Measurements from ENCODE around the gene ECE2.
A peak's percentile ranks its signal among the peaks of the same experiment; 100 is the strongest.

Gene ECE2

GRCh38 chr3:184275961-184276910 lies at the start of gene ECE2:
Gene ECE2 (plus strand): TSS chr3:184276022. CDS start chr3:184276154, 132 bp downstream.
- no peak for DNase-seq

GRCh38 chr3:184227481-184227935 lies 48.3 kb upstream of the ECE2 start:
- no peak for DNase-seq

- no peak for DNase-seq
These were observed 47.3 kb upstream of the ECE2 start for GRCh38 chr3:184228376-184229137.

- DNase-seq = peak; percentile 71
These were observed 46.3 kb upstream of the ECE2 start, which contains the start of gene VWA5B2 for GRCh38 chr3:184229394-184230080. Gene VWA5B2 (plus strand): TSS chr3:184229585. CDS start chr3:184230529, 944 bp downstream.

- no peak for DNase-seq
These were observed 45.7 kb upstream of the ECE2 start for GRCh38 chr3:184230081-184230602.

GRCh38 chr3:184230603-184231528 lies 45.0 kb upstream of the ECE2 start:
- DNase-seq = no peak

GRCh38 chr3:184231671-184232070 lies 44.2 kb upstream of the ECE2 start:
- DNase-seq = no peak

GRCh38 chr3:184233127-184233843 lies 42.5 kb upstream of the ECE2 start:
- DNase-seq = no peak

GRCh38 chr3:184234224-184234623 lies 41.6 kb upstream of the ECE2 start:
- no peak for DNase-seq

- DNase-seq = no peak
These were observed 41.0 kb upstream of the ECE2 start for GRCh38 chr3:184234671-184235380.

- DNase-seq = no peak
These were observed 40.3 kb upstream of the ECE2 start for GRCh38 chr3:184235381-184236032.

- DNase-seq = no peak
These were observed 39.8 kb upstream of the ECE2 start for GRCh38 chr3:184236033-184236410.

- no peak for DNase-seq
These were observed 39.2 kb upstream of the ECE2 start for GRCh38 chr3:184236636-184237035.

- no peak for DNase-seq
These were observed 38.6 kb upstream of the ECE2 start for GRCh38 chr3:184237211-184237610.

GRCh38 chr3:184237807-184238206 lies 38.0 kb upstream of the ECE2 start:
- no peak for DNase-seq

- DNase-seq = no peak
These were observed 37.5 kb upstream of the ECE2 start for GRCh38 chr3:184238246-184238818.

- DNase-seq = no peak
These were observed 36.6 kb upstream of the ECE2 start for GRCh38 chr3:184239221-184239620.

GRCh38 chr3:184239708-184240107 lies 36.1 kb upstream of the ECE2 start:
- no peak for DNase-seq
